GM12891 (cell line): ENCODE measurements around the gene ADIG.

Source experiments
- DNase-seq: peaks from one replicate; pipeline ENCODE4 v3.0.0; 2011; ENCODE audit warnings: low spot score; ENCODE audit not compliant: insufficient read length
- FAIRE-seq: peaks from 2 replicates; lab custom pipeline; 2011; peaks lifted over from hg19 to GRCh38; lab: Jason Lieb, UNC
- PAX5 ChIP-seq: IDR thresholded peaks from 2 replicates; pipeline ENCODE4 v1.6.1; 2011; ENCODE audit warnings: low read length, moderate library complexity, mild to moderate bottlenecking; ENCODE audit not compliant: insufficient read depth, severe bottlenecking
- POLR2A ChIP-seq: IDR thresholded peaks from 2 replicates; pipeline ENCODE4 v1.6.1; 2011; ENCODE audit warnings: low read depth, low read length, control low read depth
- POLR2AphosphoS5 ChIP-seq: IDR thresholded peaks from 2 replicates; pipeline ENCODE4 v1.6.1; 2011; ENCODE audit warnings: low read depth, low read length, control low read depth
- POU2F2 ChIP-seq: IDR thresholded peaks from 2 replicates; pipeline ENCODE4 v1.6.1; 2011; ENCODE audit warnings: low read depth, mild to moderate bottlenecking, control low read depth, low read length, moderate library complexity
- SPI1 ChIP-seq: IDR thresholded peaks from 2 replicates; pipeline ENCODE4 v1.6.1; 2011; ENCODE audit warnings: low read depth, low read length, control low read depth
- TAF1 ChIP-seq: IDR thresholded peaks from 2 replicates; pipeline ENCODE4 v1.6.1; 2011; ENCODE audit warnings: low read depth, low read length, control low read depth

Gene ADIG

GRCh38 chr20:38566036-38566598, 14.9 kb upstream of the ADIG start:
- no peak for DNase-seq
- no peak for TF ChIP-seq SPI1
- TF ChIP-seq POLR2AphosphoS5, result no peak
- TF ChIP-seq PAX5, result no peak
- no peak for TF ChIP-seq TAF1
- FAIRE-seq, result no peak

- no peak for TF ChIP-seq POLR2A
- TF ChIP-seq PAX5, result no peak
- no peak for TF ChIP-seq POU2F2
- no peak for TF ChIP-seq TAF1
- TF ChIP-seq SPI1, result no peak
- TF ChIP-seq POLR2AphosphoS5, result no peak
- FAIRE-seq (no peak), DNase-seq (no peak)
Measured at GRCh38 chr20:38569747-38570525, 11.1 kb upstream of the ADIG start.

GRCh38 chr20:38573413-38573812, 7.6 kb upstream of the ADIG start:
- DNase-seq, result no peak
- TF ChIP-seq SPI1 (no peak), POLR2AphosphoS5 (no peak)
- FAIRE-seq, result no peak

- no peak for DNase-seq
- no peak for TF ChIP-seq PAX5
- TF ChIP-seq TAF1, result no peak
- no peak for TF ChIP-seq POLR2AphosphoS5
- no peak for TF ChIP-seq POLR2A
- no peak for TF ChIP-seq POU2F2
- TF ChIP-seq SPI1, result no peak
- FAIRE-seq, result no peak
Measured at GRCh38 chr20:38579219-38579910, 1.6 kb upstream of the ADIG start.

GRCh38 chr20:38579921-38580320, 1.1 kb upstream of the ADIG start:
- TF ChIP-seq POLR2AphosphoS5 (no peak), POU2F2 (no peak), PAX5 (no peak), SPI1 (no peak), TAF1 (no peak), POLR2A (no peak)
- DNase-seq (no peak), FAIRE-seq (no peak)

- DNase-seq (no peak), FAIRE-seq (no peak)
- TF ChIP-seq POLR2A, result no peak
- TF ChIP-seq POLR2AphosphoS5, result no peak
- TF ChIP-seq TAF1, result no peak
- no peak for TF ChIP-seq SPI1
- TF ChIP-seq PAX5, result no peak
- no peak for TF ChIP-seq POU2F2
Measured at GRCh38 chr20:38581830-38582358, 897 bp downstream of the ADIG start.

GRCh38 chr20:38583306-38583705, 2.3 kb downstream of the ADIG start:
- no peak for TF ChIP-seq POLR2A
- no peak for TF ChIP-seq POLR2AphosphoS5
- TF ChIP-seq POU2F2, result no peak
- FAIRE-seq (no peak), DNase-seq (no peak)

- DNase-seq, result no peak
- no peak for TF ChIP-seq POU2F2
- TF ChIP-seq POLR2AphosphoS5, result no peak
- no peak for TF ChIP-seq SPI1
- TF ChIP-seq POLR2A, result no peak
- TF ChIP-seq TAF1, result no peak
- no peak for TF ChIP-seq PAX5
- no peak for FAIRE-seq
Measured at GRCh38 chr20:38584099-38584763, 3.2 kb downstream of the ADIG start.

- TF ChIP-seq SPI1 (no peak), POLR2AphosphoS5 (no peak), POLR2A (no peak), PAX5 (no peak), POU2F2 (no peak), TAF1 (no peak)
- no peak for DNase-seq
- no peak for FAIRE-seq
Measured at GRCh38 chr20:38585404-38586180, 4.6 kb downstream of the ADIG start.
